GM15510 (cell line): ENCODE results near the gene STMP1.

Experiments
- POLR2A ChIP-seq: IDR thresholded peaks from 3 replicates; pipeline ENCODE4 v1.6.1; 2011; ENCODE audit warnings: borderline replicate concordance; ENCODE audit not compliant: insufficient read length; ENCODE audit errors: extremely low read depth

STMP1 gene

GRCh38 chr7:135678612-135679575 lies 16.6 kb downstream of the STMP1 start:
- TF ChIP-seq POLR2A: no peak

- no peak for TF ChIP-seq POLR2A
Measured at GRCh38 chr7:135681762-135682161, 19.4 kb downstream of the STMP1 start.

GRCh38 chr7:135682191-135682590 lies 19.9 kb downstream of the STMP1 start:
- no peak for TF ChIP-seq POLR2A

- no peak for TF ChIP-seq POLR2A
Measured at GRCh38 chr7:135683609-135684008, 21.3 kb downstream of the STMP1 start.

GRCh38 chr7:135684136-135684535 lies 21.8 kb downstream of the STMP1 start:
- no peak for TF ChIP-seq POLR2A

GRCh38 chr7:135684699-135685098 lies 22.4 kb downstream of the STMP1 start:
- TF ChIP-seq POLR2A: no peak

GRCh38 chr7:135685306-135686084 lies 23.2 kb downstream of the STMP1 start:
- TF ChIP-seq POLR2A: no peak

- TF ChIP-seq POLR2A: no peak
Measured at GRCh38 chr7:135687466-135687865, 25.2 kb downstream of the STMP1 start.

GRCh38 chr7:135690566-135690965 lies 28.3 kb downstream of the STMP1 start:
- TF ChIP-seq POLR2A: no peak

- no peak for TF ChIP-seq POLR2A
Measured at GRCh38 chr7:135692055-135692454, 29.7 kb downstream of the STMP1 start.

- no peak for TF ChIP-seq POLR2A
Measured at GRCh38 chr7:135693558-135693957, 31.2 kb downstream of the STMP1 start.

- TF ChIP-seq POLR2A: no peak
Measured at GRCh38 chr7:135697276-135698049, 35.1 kb downstream of the STMP1 start.

GRCh38 chr7:135704074-135704473 lies 41.8 kb downstream of the STMP1 start:
- TF ChIP-seq POLR2A: no peak

GRCh38 chr7:135704698-135705097 lies 42.4 kb downstream of the STMP1 start:
- no peak for TF ChIP-seq POLR2A
